ENCODE results near the gene EGFL7. TPM values are rescaled to one million over a fixed set of nuclear protein-coding genes. Genes with fewer than 3 reads are reported as not detected.

The EGFL7 gene
- total and polyA plus RNA-seq, 2 of the 8 experiments (the other 6 are each of a cell fraction or from before 2014, with no cell fraction given) = 37.8 to 53.4 TPM

DNA sequence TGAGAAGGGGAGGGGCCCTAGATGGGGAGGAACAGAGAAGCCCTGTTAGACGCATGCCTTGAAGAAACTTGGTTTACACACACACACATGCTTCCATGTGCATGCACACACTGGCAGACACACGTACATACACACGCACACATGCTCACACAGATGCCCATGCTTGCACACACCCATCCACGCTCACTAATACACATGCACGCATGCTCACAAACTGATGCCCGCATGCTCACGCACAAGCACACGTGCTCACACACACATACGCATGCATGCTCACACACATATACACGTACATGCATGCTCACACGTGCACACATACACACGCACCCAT is 32.1 kb upstream of the EGFL7 start:
- Histone ChIP-seq H3K23me2 (ENCODE audit: low read depth, low read length) (no peaks in the 10 kb centered on the region), H2BK5ac (ENCODE audit: low read depth, low read length) (peak overlapping the region; percentile 46; the same call in 1 of the 2 replicates), H3K4me3 (ENCODE audit: extremely low read depth in 1 of 4, insufficient read depth in 2 of 4, low read depth in 3 of 4, low read length in 4 of 4) (no peak overlapping the region), H3K4me1 (replicated peaks in 1 of 4; ENCODE audit: control insufficient read depth in 3 of 4, insufficient read depth in 4 of 4, low read length in 3 of 4) (peaks cover 0 to 9% (median 0%) of the 10 kb centered on the region in 4 experiments; a peak in 3 of 7 replicates), H2BK12ac (ENCODE audit: low read depth, low read length) (peak overlapping the region; percentile 41; the same call in 1 of the 2 replicates), H4K91ac (replicated peaks; ENCODE audit: insufficient read length, low read length) (peak overlapping the region; percentile 91), H3K18ac (ENCODE audit: extremely low read depth, low read length) (no peak overlapping the region), H4K8ac (ENCODE audit: extremely low read depth, insufficient read depth, low read length) (peak overlapping the region; percentile 12; the same call in 1 of the 2 replicates), H3K36me3 (ENCODE audit: control insufficient read depth in 2 of 4, insufficient read depth in 4 of 4, low read length in 3 of 4) (no peaks in the 10 kb centered on the region), H2AFZ (ENCODE audit: low read length) (no peak overlapping the region), H2AK5ac (ENCODE audit: low read depth, low read length) (peak overlapping the region; percentile 5; the same call in 1 of the 2 replicates), H3K79me2 (ENCODE audit: control insufficient read depth in 1 of 2, insufficient read depth in 2 of 2, low read length in 2 of 2) (no peaks in the 10 kb centered on the region), H3K9ac (replicated peaks in 1 of 4; ENCODE audit: extremely low read depth in 1 of 4, low read depth in 3 of 4, low read length in 3 of 4) (no peak overlapping the region), H2BK15ac (ENCODE audit: low read length) (no peak overlapping the region), H3K56ac (replicated peaks; ENCODE audit: insufficient read length, low read depth, low read length) (no peak overlapping the region), H3K9me3 (ENCODE audit: insufficient read depth in 2 of 2, low read depth in 1 of 2, low read length in 1 of 2) (no peaks in the 10 kb centered on the region), H3K14ac (ENCODE audit: insufficient read length) (no peak overlapping the region), H2BK120ac (replicated peaks; ENCODE audit: low read depth, low read length) (peak overlapping the region; percentile 38), H3K27ac (ENCODE audit: low read depth, low read length) (no peak overlapping the region; the same call in 1 of the 2 replicates), H3K4me2 (ENCODE audit: insufficient read depth in 1 of 2, low read depth in 2 of 2, low read length in 2 of 2) (no peak overlapping the region), H4K5ac (ENCODE audit: insufficient read length, low read depth, low read length) (no peak overlapping the region), H3K27me3 (replicated peaks in 1 of 4; ENCODE audit: control insufficient read depth in 3 of 4, extremely low read depth in 1 of 4, insufficient read depth in 3 of 4, low read length in 3 of 4) (no peaks in the 10 kb centered on the region), H3K4ac (replicated peaks; ENCODE audit: insufficient read length, low read depth, low read length) (peak overlapping the region; percentile 72), H2BK20ac (ENCODE audit: low read length) (no peak overlapping the region), H3K79me1 (ENCODE audit: low read depth, low read length) (no peaks in the 10 kb centered on the region), H4K20me1 (replicated peaks in 1 of 2; ENCODE audit: control insufficient read depth in 1 of 2, insufficient read depth in 2 of 2, low read length in 2 of 2) (peaks cover 0 to 9% of the 10 kb centered on the region in 2 experiments), H3K23ac (ENCODE audit: insufficient read length) (no peak overlapping the region)
- WGBS, 2 experiments (ENCODE audit: extremely low coverage in 1 of 2, insufficient coverage in 1 of 2, insufficient read length in 1 of 2, insufficient replicate concordance in 2 of 2, low coverage in 1 of 2, low lambda C conversion rate in 2 of 2, missing lambda C conversion rate in 1 of 2) = 69% methylated on average over 12 of the region's 12 CpGs; no CpG with 5 or more reads in 1 of the 2 experiments
- ChIA-PET POLR2A (ENCODE audit: partially characterized antibody) (no interaction called here), CTCF (ENCODE audit: partially characterized antibody) (interaction anchor here (0.7 to 9.6 kb wide), 11 partner anchors 14 to 242 kb away, joined by 3 to 253 read pairs (median 4); no protein-coding TSS in a partner anchor)
- TF ChIP-seq EP300 (IDR thresholded peaks at IDR 0.05; ENCODE audit: borderline replicate concordance in 1 of 2, low read depth in 2 of 2, low read length in 2 of 2) (no peak), KDM5A (IDR thresholded peaks at IDR 0.05; ENCODE audit: low read length) (no peak), SRF (IDR thresholded peaks at IDR 0.05; ENCODE audit: low read depth, low read length) (no peak), TBP (IDR thresholded peaks at IDR 0.05; ENCODE audit: low read depth, low read length) (no peak), GABPA (IDR thresholded peaks at IDR 0.05; ENCODE audit: borderline replicate concordance, insufficient read depth, low read length) (no peak), TEAD4 (IDR thresholded peaks at IDR 0.05; ENCODE audit: low read depth, low read length) (no peak), CBX8 (IDR thresholded peaks at IDR 0.05; ENCODE audit: borderline replicate concordance, low read depth, low read length) (no peak)
- TF ChIP-seq, protein P1, sequence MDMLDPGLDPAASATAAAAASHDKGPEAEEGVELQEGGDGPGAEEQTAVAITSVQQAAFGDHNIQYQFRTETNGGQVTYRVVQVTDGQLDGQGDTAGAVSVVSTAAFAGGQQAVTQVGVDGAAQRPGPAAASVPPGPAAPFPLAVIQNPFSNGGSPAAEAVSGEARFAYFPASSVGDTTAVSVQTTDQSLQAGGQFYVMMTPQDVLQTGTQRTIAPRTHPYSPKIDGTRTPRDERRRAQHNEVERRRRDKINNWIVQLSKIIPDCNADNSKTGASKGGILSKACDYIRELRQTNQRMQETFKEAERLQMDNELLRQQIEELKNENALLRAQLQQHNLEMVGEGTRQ (IDR thresholded peaks at IDR 0.05; ENCODE audit: low read length) = no peak
- FAIRE-seq = no peak
- DNase-seq (ENCODE audit: low read depth in 1 of 2, low spot score in 2 of 2) = no peak
